Caki2 (cell line): ENCODE measurements around the gene CSTPP1. TPM values are rescaled to one million over a fixed set of nuclear protein-coding genes. Genes with fewer than 3 reads are reported as not detected.
A peak's percentile ranks its signal among the peaks of the same experiment; 100 is the strongest.

Source experiments
- DNase-seq: peaks from one replicate; pipeline ENCODE4 v3.0.0-alpha.2; 2015; ENCODE audit warnings: low read depth
- in situ Hi-C: cut with HindIII; loops from 2 replicates; pipeline ENCODE4 v1.10.0; 2016; ENCODE audit warnings: low sequenced_read_pairs, low pct_unique_long_range_greater_than_20kb, mixed read lengths
- total RNA-seq: library from RNA; depleted of rRNA; stranded (reverse); fragments of >200 nt; shearing (Covaris generic); gene quantifications from 2 replicates; pipeline ENCODE4 v1.2.3, GENCODE V29; 2014; ENCODE audit warnings: low replicate concordance

Gene CSTPP1
- total RNA-seq, 1 experiment from 2014 or later, result 33.6 TPM

DNA sequence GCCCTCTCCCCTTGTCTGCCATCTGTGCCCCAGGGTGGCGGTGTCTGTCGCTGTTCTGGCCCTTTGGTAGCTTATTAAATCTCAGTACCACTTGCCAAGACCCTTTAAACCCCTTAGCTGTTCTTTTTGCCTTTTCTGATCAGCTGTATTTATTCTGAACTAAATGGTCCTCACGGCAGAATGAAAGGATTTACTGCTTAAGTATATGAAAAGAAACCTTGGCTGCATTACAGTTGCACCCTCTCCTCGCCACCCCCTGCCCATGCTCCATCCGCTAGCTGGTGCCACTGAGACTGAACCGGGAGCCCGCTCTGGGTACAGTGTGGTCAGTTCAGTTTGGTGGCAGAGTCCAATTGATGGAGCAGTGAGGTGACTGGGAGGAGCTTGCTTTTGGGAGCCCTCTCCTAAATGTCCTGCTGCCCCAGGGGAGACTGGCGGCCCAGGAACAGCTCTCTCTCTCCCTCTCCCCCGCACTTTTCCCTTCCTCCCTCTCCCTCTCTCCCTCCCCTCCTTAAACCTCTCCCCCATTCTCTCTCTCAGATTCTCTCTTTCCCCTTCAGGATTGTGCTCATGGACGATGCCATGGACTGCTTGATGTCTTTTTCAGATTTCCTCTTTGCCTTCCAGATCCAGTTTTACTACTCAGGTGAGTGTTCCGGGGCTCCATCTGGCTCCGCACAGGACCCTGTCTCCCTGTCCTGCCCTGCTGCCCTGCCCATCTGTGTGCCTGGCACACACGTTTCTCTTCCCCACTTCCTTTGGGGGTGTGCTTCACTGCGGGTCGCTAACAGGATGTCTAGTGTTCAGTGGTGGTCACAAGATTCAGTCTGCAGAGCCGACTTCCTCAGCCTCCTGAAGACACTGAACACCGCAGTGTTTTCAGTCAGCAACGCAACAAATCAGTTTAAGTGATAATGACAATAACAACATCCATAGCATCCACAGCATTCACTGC is 218.3 kb downstream of the CSTPP1 start:
- in situ Hi-C loops, result no loop called here
- DNase-seq, result no peak

- in situ Hi-C loops, result no loop called here
- DNase-seq, result no peak
Measured at GRCh38 chr11:47155879-47156278, 219.3 kb downstream of the CSTPP1 start.

DNA sequence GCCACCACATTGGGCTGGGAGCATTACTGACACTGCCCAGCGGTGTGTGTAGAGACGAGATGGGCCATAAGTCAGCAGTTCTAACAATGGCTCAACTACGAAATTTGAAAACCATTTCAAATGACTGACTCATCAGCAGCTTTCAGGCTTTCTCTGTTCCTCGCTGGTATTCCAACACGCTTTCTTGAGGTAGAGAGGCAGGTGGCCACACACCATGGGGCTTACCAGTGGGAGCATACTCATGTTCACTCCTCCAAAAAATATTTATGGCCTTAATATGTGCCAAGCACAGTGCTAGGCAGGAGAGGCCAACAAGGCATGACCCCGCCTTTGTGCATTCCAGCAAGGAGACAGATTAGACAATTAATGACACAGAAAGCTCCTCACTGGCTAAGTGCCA is 219.8 kb downstream of the CSTPP1 start:
- no peak for DNase-seq
- in situ Hi-C loops, result no loop called here

- no peak for DNase-seq
- in situ Hi-C loops, result no loop called here
Measured at GRCh38 chr11:47156951-47157350, 220.4 kb downstream of the CSTPP1 start.

- in situ Hi-C loops, result no loop called here
- no peak for DNase-seq
Measured at GRCh38 chr11:47157805-47158204, 221.2 kb downstream of the CSTPP1 start.

DNA sequence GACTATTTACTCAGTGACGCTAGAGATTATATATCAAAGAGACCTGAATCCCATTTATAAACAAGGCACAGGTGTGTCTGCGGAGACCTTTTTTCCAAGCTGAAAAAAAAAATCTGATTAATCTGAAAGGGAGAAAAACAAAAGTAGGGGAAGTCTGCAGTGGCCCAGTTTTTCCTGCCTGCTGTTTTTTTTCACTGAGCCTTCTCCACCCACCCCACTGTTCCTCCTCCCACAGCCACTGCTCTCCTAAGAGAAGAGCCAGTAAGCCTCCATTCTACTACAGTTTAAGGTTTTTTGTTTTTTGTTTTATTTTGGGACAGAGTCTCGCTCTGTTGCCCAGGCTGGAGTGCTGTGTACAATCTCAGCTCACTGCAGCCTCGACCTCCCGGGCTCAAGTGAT is 221.7 kb downstream of the CSTPP1 start:
- in situ Hi-C loops, result no loop called here
- DNase-seq, result no peak

DNA sequence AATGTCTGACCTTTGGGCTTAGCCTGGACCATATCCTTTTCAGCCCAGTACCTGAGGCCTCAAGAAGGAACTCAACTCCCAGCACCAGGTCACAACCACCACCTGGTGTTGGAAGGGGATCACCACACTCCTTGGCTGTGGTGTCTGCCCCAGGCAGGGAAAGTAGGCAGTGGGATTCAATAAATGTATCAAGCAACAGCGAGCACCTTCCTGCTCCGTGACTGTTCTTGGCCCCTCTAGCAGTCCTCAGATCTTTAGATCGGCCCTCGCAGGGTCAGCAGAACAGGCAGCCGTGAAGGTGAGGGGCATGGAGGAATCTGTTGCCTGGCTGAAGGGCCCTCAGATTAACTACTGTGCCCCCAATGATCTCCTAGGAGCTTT is 224.2 kb downstream of the CSTPP1 start:
- in situ Hi-C loops, result no loop called here
- peak; percentile 31 for DNase-seq

GRCh38 chr11:47161134-47161854 is 224.7 kb downstream of the CSTPP1 start:
- in situ Hi-C loops, result no loop called here

GRCh38 chr11:47161890-47162289 is 225.3 kb downstream of the CSTPP1 start:
- in situ Hi-C loops, result no loop called here

More at GRCh38 chr11:47161134-47161854, 224.7 kb downstream of the CSTPP1 start:
- peak; percentile 46 for DNase-seq

DNA sequence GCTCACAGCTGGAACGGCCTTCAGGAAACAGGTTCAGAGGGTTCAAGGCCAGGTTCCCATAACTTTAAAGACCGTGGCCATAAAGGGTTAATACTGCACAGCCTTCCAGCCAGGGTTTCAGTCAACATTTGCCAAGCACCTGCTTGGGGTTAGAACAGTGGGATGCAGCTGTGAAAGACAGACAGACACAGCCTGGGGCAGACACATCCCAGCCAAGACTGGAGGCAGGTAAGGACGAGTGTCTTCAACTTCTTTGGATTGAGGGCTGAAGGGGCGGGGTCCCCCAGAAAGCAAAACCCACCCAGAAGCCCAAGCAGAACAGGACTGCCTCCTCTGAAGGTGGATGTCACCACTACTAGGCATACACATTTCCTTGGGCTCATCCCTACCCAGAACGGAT is 225.9 kb downstream of the CSTPP1 start:
- DNase-seq, result no peak
- in situ Hi-C loops, result no loop called here

More at GRCh38 chr11:47161890-47162289, 225.3 kb downstream of the CSTPP1 start:
- DNase-seq, result no peak

GRCh38 chr11:47163193-47163592 is 226.6 kb downstream of the CSTPP1 start:
- in situ Hi-C loops, result no loop called here
- no peak for DNase-seq

DNA sequence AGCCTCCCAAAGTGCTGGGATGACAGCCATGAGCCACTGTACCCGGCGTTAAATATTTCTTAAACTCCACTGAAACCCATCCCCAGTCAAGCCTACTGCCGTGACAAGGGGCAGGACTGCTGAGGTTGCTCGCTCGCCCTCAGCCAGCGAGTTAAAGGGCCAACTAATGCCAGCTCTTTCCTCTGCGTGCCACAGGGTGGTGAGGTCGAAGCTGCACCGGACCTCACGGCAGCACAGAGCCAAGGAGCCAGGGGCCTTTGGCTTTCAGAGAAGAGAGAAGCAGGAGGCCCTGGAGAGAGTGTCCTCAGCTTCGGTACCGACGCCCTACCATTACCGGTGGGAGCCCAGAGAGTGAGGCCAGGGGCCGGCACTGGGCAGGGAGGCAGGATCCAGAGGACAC is 227.3 kb downstream of the CSTPP1 start:
- in situ Hi-C loops, result no loop called here

DNA sequence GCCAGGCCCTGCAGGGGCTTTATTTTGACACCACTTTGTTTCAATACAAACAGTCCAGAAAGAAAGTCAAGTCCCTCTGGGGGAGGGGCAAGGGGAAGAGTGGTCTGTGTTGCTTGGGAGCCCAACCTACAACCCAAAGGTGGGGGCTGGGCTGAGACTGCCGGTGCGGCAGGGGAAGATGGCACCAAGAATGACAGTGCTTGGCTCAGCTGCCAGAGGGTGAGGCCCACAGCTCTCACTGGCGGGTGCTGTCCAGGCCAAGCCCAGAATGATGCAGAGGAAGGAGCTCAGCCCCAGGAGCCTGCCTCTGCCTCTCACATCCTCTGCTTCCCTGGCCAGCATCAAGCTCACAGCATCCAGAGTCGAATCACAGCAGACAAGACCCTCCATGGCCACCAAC is 227.8 kb downstream of the CSTPP1 start:
- in situ Hi-C loops, result no loop called here
- no peak for DNase-seq

More for the DNA sequence above, 227.3 kb downstream of the CSTPP1 start:
- DNase-seq, result no peak

- in situ Hi-C loops, result no loop called here
- DNase-seq, result no peak
Measured at GRCh38 chr11:47165253-47165840, 228.8 kb downstream of the CSTPP1 start.

DNA sequence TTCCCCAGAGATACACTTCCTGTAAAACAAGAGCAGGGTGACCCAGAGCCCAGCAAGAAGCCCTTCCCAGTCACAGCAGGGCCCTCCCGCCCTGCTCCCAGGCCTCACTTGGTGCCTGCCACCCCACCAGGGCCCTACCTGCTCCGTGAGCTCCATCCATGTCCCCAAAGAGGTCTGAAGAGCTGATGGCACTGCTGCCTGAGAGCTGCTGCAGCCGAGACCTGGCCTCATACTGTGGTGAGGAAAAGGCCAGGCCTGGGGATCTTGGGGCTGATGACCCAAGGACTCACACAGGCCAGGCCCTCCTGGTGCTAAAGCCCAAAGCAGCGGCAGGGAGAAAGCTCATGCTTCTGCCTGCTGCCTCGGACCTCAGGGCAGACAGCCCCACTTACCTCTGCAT is 229.8 kb downstream of the CSTPP1 start:
- DNase-seq, result no peak
- in situ Hi-C loops, result no loop called here

GRCh38 chr11:47171061-47171838 is 234.7 kb downstream of the CSTPP1 start:
- in situ Hi-C loops, result no loop called here
- DNase-seq, result no peak

- in situ Hi-C loops, result no loop called here
Measured at GRCh38 chr11:47171856-47172255, 235.3 kb downstream of the CSTPP1 start.

GRCh38 chr11:47172740-47173336 is 236.3 kb downstream of the CSTPP1 start:
- in situ Hi-C loops, result no loop called here

More at GRCh38 chr11:47171856-47172255, 235.3 kb downstream of the CSTPP1 start:
- DNase-seq, result no peak

More at GRCh38 chr11:47172740-47173336, 236.3 kb downstream of the CSTPP1 start:
- DNase-seq, result no peak
